ENCODE results near the gene SORBS1. TPM values are rescaled to one million over a fixed set of nuclear protein-coding genes. Genes with fewer than 3 reads are reported as not detected.

SORBS1 gene
- total and polyA plus RNA-seq, 2 experiments from 2014 or later: 17.0 to 40.2 TPM

DNA sequence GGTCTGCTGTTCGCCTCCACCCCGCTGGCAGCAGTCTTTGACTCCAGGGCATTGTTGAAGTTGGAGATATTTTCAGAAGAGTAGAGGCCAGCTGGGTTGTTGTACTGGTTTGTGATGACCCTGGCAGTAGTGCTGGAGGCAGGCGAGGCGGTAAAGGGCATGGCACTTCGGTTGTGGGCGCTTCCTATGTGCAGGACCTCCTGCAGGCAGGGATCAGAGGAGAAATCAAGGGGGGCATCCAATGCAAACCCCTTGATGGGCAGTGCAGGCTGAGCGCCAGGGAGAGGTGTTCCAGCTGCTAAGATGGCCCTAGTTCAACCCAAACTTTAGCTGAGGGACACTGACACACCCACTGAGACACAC is 297.3 kb downstream of the SORBS1 start:
- no peak overlapping the region for H2AFZ ChIP-seq
- H4K20me1 ChIP-seq (ENCODE audit: insufficient read depth, poor library complexity, severe bottlenecking): no peaks in the 10 kb centered on the region
- no peaks in the 10 kb centered on the region for H3K9me3 ChIP-seq (ENCODE audit: low read depth)
- WGBS (ENCODE audit: low lambda C conversion rate, missing lambda C conversion rate): 81% methylated on average over 7 of the region's 7 CpGs
- H3K36me3 ChIP-seq (replicated peaks; ENCODE audit: insufficient read depth, low read depth): no peaks in the 10 kb centered on the region
- peaks cover 10% of the 10 kb centered on the region for H3K79me2 ChIP-seq
- peak overlapping the region; percentile 94 for H3K27ac ChIP-seq
- TF ChIP-seq EZH2 (IDR thresholded peaks at IDR 0.05; ENCODE audit: borderline replicate concordance) (no peak), EZH2phosphoT487 (IDR thresholded peaks at IDR 0.05; ENCODE audit: low read depth, severe bottlenecking, unreplicated experiment) (no peak)
- TF ChIP-seq, protein P1, sequence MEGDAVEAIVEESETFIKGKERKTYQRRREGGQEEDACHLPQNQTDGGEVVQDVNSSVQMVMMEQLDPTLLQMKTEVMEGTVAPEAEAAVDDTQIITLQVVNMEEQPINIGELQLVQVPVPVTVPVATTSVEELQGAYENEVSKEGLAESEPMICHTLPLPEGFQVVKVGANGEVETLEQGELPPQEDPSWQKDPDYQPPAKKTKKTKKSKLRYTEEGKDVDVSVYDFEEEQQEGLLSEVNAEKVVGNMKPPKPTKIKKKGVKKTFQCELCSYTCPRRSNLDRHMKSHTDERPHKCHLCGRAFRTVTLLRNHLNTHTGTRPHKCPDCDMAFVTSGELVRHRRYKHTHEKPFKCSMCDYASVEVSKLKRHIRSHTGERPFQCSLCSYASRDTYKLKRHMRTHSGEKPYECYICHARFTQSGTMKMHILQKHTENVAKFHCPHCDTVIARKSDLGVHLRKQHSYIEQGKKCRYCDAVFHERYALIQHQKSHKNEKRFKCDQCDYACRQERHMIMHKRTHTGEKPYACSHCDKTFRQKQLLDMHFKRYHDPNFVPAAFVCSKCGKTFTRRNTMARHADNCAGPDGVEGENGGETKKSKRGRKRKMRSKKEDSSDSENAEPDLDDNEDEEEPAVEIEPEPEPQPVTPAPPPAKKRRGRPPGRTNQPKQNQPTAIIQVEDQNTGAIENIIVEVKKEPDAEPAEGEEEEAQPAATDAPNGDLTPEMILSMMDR (IDR thresholded peaks at IDR 0.05; ENCODE audit: poor library complexity): no peak
- H3K4me1 ChIP-seq (ENCODE audit: insufficient read depth): peaks cover 49% of the 10 kb centered on the region
- H3K4me3 ChIP-seq: no peak overlapping the region
- no peak for DNase-seq (ENCODE audit: low spot score)
- H3K9me2 ChIP-seq (replicated peaks; ENCODE audit: insufficient read depth): no peaks in the 10 kb centered on the region
- no peaks in the 10 kb centered on the region for H3K27me3 ChIP-seq
- H3K4me2 ChIP-seq: no peak overlapping the region

DNA sequence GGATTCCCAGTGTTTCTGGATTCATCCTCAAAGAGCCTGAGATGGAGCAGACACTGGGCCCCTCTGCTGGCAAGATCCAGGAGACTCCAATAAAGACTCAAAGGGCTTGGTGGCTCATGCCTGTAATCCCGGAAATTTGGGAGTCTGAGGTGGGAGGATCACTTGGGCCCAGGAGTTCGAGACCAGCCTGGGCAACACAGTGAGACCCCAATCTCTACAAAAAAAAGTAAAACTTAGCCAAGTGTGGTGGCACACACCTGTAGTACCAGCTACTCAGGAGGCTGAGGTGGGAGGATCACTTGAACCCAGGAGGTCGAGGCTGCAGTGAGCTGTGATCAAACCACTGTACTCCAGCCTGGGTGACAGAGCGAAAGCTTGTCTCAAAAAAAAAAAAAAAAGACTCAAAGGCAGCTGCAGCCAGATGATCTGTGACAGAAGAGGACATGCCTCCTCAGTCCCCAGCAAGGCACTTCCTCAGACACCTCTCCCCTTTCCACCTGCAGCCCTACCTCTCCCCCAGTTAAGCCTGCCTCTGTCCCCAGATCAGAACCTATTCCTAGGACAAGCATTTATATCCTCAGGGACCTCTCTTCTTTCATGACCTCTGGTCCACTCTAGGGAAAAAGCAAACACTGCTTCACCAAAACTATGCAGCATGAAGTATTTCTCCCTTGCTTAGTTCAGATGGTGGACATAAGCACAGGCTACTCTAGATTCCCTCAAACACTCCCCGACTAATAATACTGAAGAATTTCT is 298.2 kb downstream of the SORBS1 start:
- no peak for TF ChIP-seq EZH2phosphoT487 (IDR thresholded peaks at IDR 0.05; ENCODE audit: low read depth, severe bottlenecking, unreplicated experiment)
- TF ChIP-seq, protein P1 (IDR thresholded peaks at IDR 0.05; ENCODE audit: poor library complexity): no peak
- no peak for TF ChIP-seq EZH2 (IDR thresholded peaks at IDR 0.05; ENCODE audit: borderline replicate concordance)
- H3K27ac ChIP-seq: peak overlapping the region; percentile 94
- H2AFZ ChIP-seq: no peak overlapping the region
- peaks cover 43% of the 10 kb centered on the region for H3K4me1 ChIP-seq (ENCODE audit: insufficient read depth)
- 71% methylated on average over 5 of the region's 5 CpGs for WGBS (ENCODE audit: low lambda C conversion rate, missing lambda C conversion rate)
- H3K4me2 ChIP-seq: no peak overlapping the region
- H3K9me3 ChIP-seq (ENCODE audit: low read depth): no peaks in the 10 kb centered on the region
- H3K9me2 ChIP-seq (replicated peaks; ENCODE audit: insufficient read depth): no peaks in the 10 kb centered on the region
- no peak overlapping the region for H3K4me3 ChIP-seq
- H3K79me2 ChIP-seq: peaks cover 10% of the 10 kb centered on the region
- no peak for DNase-seq (ENCODE audit: low spot score)
- no peaks in the 10 kb centered on the region for H3K27me3 ChIP-seq
- no peaks in the 10 kb centered on the region for H3K36me3 ChIP-seq (replicated peaks; ENCODE audit: insufficient read depth, low read depth)
- H4K20me1 ChIP-seq (ENCODE audit: insufficient read depth, poor library complexity, severe bottlenecking): no peaks in the 10 kb centered on the region

DNA sequence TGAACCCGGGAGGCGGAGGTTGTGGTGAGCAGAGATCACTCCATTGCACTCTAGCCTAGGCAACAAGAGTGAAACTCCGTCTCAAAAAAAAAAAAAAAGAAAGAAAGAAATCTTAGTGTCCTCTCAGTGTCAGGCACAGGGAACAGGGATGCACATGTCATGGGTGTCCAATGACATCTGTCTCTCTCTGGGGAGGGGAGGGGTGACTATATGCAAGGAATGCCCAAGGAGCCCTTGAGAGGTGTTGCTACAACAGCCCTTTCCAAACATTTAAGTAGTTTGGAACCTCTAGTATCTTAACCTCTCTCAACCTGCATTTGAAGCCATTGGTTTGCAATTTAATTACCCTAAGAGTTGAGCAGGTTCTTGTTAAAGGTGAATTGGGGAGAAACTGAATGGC is 299.2 kb downstream of the SORBS1 start:
- no peaks in the 10 kb centered on the region for H3K9me3 ChIP-seq (ENCODE audit: low read depth)
- H3K36me3 ChIP-seq (replicated peaks; ENCODE audit: insufficient read depth, low read depth): no peaks in the 10 kb centered on the region
- H4K20me1 ChIP-seq (ENCODE audit: insufficient read depth, poor library complexity, severe bottlenecking): no peaks in the 10 kb centered on the region
- H3K27me3 ChIP-seq: no peaks in the 10 kb centered on the region
- TF ChIP-seq EZH2phosphoT487 (IDR thresholded peaks at IDR 0.05; ENCODE audit: low read depth, severe bottlenecking, unreplicated experiment) (no peak), EZH2 (IDR thresholded peaks at IDR 0.05; ENCODE audit: borderline replicate concordance) (no peak)
- TF ChIP-seq, protein P1 (IDR thresholded peaks at IDR 0.05; ENCODE audit: poor library complexity): no peak
- WGBS (ENCODE audit: low lambda C conversion rate, missing lambda C conversion rate): 96% methylated on average over 3 of the region's 3 CpGs
- H3K79me2 ChIP-seq: peaks cover 10% of the 10 kb centered on the region
- DNase-seq (ENCODE audit: low spot score): no peak
- no peaks in the 10 kb centered on the region for H3K9me2 ChIP-seq (replicated peaks; ENCODE audit: insufficient read depth)
- H3K27ac ChIP-seq: peak overlapping the region; percentile 98
- H2AFZ ChIP-seq: no peak overlapping the region
- H3K4me1 ChIP-seq (ENCODE audit: insufficient read depth): peaks cover 40% of the 10 kb centered on the region
- H3K4me3 ChIP-seq: no peak overlapping the region
- H3K4me2 ChIP-seq: no peak overlapping the region

Other genes with a start within 250 kb of the SORBS1 start
- 136 and 168 TPM in 2 replicates for gene ALDH18A1, start 95.3 kb upstream of the SORBS1 start, total RNA-seq
- 105 and 106 TPM in 2 replicates for gene ALDH18A1, start 95.3 kb upstream of the SORBS1 start, polyA plus RNA-seq
- gene TCTN3, start 132.6 kb upstream of the SORBS1 start, total RNA-seq: 46.2 and 46.4 TPM in 2 replicates
- 52.8 and 55.6 TPM in 2 replicates for gene TCTN3, start 132.6 kb upstream of the SORBS1 start, polyA plus RNA-seq
- gene ENTPD1, start 194.8 kb upstream of the SORBS1 start, total RNA-seq: 6.2 and 8.9 TPM in 2 replicates
- 1.5 and 4.1 TPM in 2 replicates for gene ENTPD1, start 194.8 kb upstream of the SORBS1 start, polyA plus RNA-seq

All from hepatocyte (in vitro differentiated cells).